Measurements from ENCODE around the gene NRG2.

GRCh38 chr5:139952574-139952973 is 90.5 kb downstream of the NRG2 start:
- TF ChIP-seq, protein P1, sequence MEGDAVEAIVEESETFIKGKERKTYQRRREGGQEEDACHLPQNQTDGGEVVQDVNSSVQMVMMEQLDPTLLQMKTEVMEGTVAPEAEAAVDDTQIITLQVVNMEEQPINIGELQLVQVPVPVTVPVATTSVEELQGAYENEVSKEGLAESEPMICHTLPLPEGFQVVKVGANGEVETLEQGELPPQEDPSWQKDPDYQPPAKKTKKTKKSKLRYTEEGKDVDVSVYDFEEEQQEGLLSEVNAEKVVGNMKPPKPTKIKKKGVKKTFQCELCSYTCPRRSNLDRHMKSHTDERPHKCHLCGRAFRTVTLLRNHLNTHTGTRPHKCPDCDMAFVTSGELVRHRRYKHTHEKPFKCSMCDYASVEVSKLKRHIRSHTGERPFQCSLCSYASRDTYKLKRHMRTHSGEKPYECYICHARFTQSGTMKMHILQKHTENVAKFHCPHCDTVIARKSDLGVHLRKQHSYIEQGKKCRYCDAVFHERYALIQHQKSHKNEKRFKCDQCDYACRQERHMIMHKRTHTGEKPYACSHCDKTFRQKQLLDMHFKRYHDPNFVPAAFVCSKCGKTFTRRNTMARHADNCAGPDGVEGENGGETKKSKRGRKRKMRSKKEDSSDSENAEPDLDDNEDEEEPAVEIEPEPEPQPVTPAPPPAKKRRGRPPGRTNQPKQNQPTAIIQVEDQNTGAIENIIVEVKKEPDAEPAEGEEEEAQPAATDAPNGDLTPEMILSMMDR (IDR thresholded peaks at IDR 0.05) = no peak
- TF ChIP-seq EP300 (IDR thresholded peaks at IDR 0.05) (no peak), POLR2A (IDR thresholded peaks at IDR 0.05) (no peak)

Measured in ovary (tissue), 3 donors.